H1 (cell line): Measurements from ENCODE around the gene BAZ2A. TPM values are rescaled to one million over a fixed set of nuclear protein-coding genes. Genes with fewer than 3 reads are reported as not detected.

Experiments
- CTCF ChIA-PET: fragments of 300-600 bp; sonication (Branson Sonifier 250); formaldehyde crosslinking; loops from one replicate; lab custom pipeline; 2021; ENCODE audit not compliant: partially characterized antibody; lab: Charles Lee
- POLR2A ChIA-PET: fragments of 300-600 bp; sonication (Branson Sonifier 250); formaldehyde crosslinking; loops from one replicate; lab custom pipeline; 2021; ENCODE audit warnings: inconsistent platforms; ENCODE audit not compliant: partially characterized antibody; lab: Charles Lee
- DNase-seq, 2 experiments: peaks; one replicate each; pipeline versions ENCODE4 v3.0.0 to v3.0.0-alpha.2; 2010 to 2022; ENCODE audit warnings: low spot score in 2 of 2, low read depth in 1 of 2, mixed read lengths in 1 of 2
- FAIRE-seq: peaks from 2 replicates; lab custom pipeline; 2011; peaks lifted over from hg19 to GRCh38; lab: Jason Lieb, UNC
- H2AFZ ChIP-seq: 2 replicates; pipeline ENCODE4 v1.8.1; 2012; ENCODE audit warnings: low read length, inconsistent platforms
- H2AK5ac ChIP-seq: 2 replicates; pipeline ENCODE4 v1.6.1; 2013; ENCODE audit warnings: low read depth, low read length
- H2BK120ac ChIP-seq: replicated peaks from 2 replicates; pipeline ENCODE3; 2013; ENCODE audit warnings: low read depth, low read length, inconsistent platforms
- H2BK12ac ChIP-seq: 2 replicates; pipeline ENCODE4 v1.6.1; 2013; ENCODE audit warnings: low read depth, low read length
- H2BK15ac ChIP-seq: 2 replicates; pipeline ENCODE4 v1.6.1; 2013; ENCODE audit warnings: low read length
- H2BK20ac ChIP-seq: 2 replicates; pipeline ENCODE4 v1.6.1; 2013; ENCODE audit warnings: low read length
- H2BK5ac ChIP-seq: 2 replicates; pipeline ENCODE4 v1.6.1; 2013; ENCODE audit warnings: low read depth, low read length
- H3K14ac ChIP-seq: 2 replicates; pipeline ENCODE4 v1.6.1; 2013; ENCODE audit warnings: inconsistent platforms; ENCODE audit not compliant: insufficient read length
- H3K18ac ChIP-seq: 2 replicates; pipeline ENCODE4 v1.6.1; 2013; ENCODE audit warnings: low read length; ENCODE audit errors: extremely low read depth
- H3K23ac ChIP-seq: 2 replicates; pipeline ENCODE4 v1.6.1; 2013; ENCODE audit warnings: inconsistent platforms; ENCODE audit not compliant: insufficient read length
- H3K23me2 ChIP-seq: 2 replicates; pipeline ENCODE4 v1.6.1; 2013; ENCODE audit warnings: low read depth, low read length
- H3K27ac ChIP-seq: 2 replicates; pipeline ENCODE4 v1.6.1; 2011; ENCODE audit warnings: low read depth, low read length, inconsistent platforms
- H3K27me3 ChIP-seq, 4 experiments: replicated peaks in 1 of 4; 1 replicate in 1 of 4; 2 replicates in 3 of 4; pipeline versions ENCODE4 v1.6.1 to v1.8.1; 2011 to 2013; ENCODE audit warnings: low read length in 3 of 4, mild to moderate bottlenecking in 3 of 4, inconsistent platforms in 2 of 4, mixed read lengths in 2 of 4, moderate library complexity in 1 of 4; ENCODE audit not compliant: control insufficient read depth in 3 of 4, insufficient read depth in 3 of 4; ENCODE audit errors: extremely low read depth in 1 of 4
- H3K36me3 ChIP-seq, 4 experiments: 2 replicates each; pipeline versions ENCODE4 v1.6.1 to v1.8.1; 2011 to 2013; ENCODE audit warnings: mild to moderate bottlenecking in 4 of 4, low read length in 3 of 4, moderate library complexity in 2 of 4, control low read depth in 1 of 4, inconsistent platforms in 1 of 4; ENCODE audit not compliant: insufficient read depth in 4 of 4, control insufficient read depth in 2 of 4
- H3K4ac ChIP-seq: replicated peaks from 2 replicates; pipeline ENCODE3; 2013; ENCODE audit warnings: low read length, low read depth, mixed read lengths, inconsistent platforms; ENCODE audit not compliant: insufficient read length
- H3K4me1 ChIP-seq, 4 experiments: replicated peaks in 1 of 4; 1 replicate in 1 of 4; 2 replicates in 3 of 4; pipeline versions ENCODE4 v1.6.1 to v1.8.1; 2011 to 2013; ENCODE audit warnings: low read length in 3 of 4, inconsistent platforms in 2 of 4, mixed read lengths in 1 of 4; ENCODE audit not compliant: insufficient read depth in 4 of 4, control insufficient read depth in 3 of 4
- H3K4me2 ChIP-seq, 2 experiments: 2 replicates each; pipeline versions ENCODE4 v1.6.1 to v1.8.1; 2011 to 2013; ENCODE audit warnings: low read depth in 2 of 2, low read length in 2 of 2, control low read depth in 1 of 2, inconsistent platforms in 1 of 2, mild to moderate bottlenecking in 1 of 2; ENCODE audit not compliant: insufficient read depth in 1 of 2
- H3K4me3 ChIP-seq, 4 experiments: fragments of 200-600, 300-600 bp in 1 of 4; sonication (generic), shearing (Covaris generic), sonication (Bioruptor Twin) in 1 of 4; 2 replicates each; pipeline versions ENCODE4 v1.5.1 to v1.8.1; 2011 to 2016; ENCODE audit warnings: low read length in 4 of 4, low read depth in 3 of 4, control low read depth in 2 of 4, inconsistent platforms in 2 of 4, mild to moderate bottlenecking in 2 of 4, mixed read lengths in 1 of 4, moderate library complexity in 1 of 4; ENCODE audit not compliant: insufficient read depth in 2 of 4; ENCODE audit errors: extremely low read depth in 1 of 4
- H3K56ac ChIP-seq: replicated peaks from 2 replicates; pipeline ENCODE3; 2013; ENCODE audit warnings: low read depth, mild to moderate bottlenecking, mixed read lengths, low read length, inconsistent platforms; ENCODE audit not compliant: insufficient read length
- H3K79me1 ChIP-seq: 2 replicates; pipeline ENCODE4 v1.6.1; 2013; ENCODE audit warnings: low read depth, low read length, control low read depth
- H3K79me2 ChIP-seq, 2 experiments: 2 replicates each; pipeline versions ENCODE4 v1.6.1 to v1.8.1; 2012 to 2013; ENCODE audit warnings: low read length in 2 of 2, mild to moderate bottlenecking in 2 of 2, inconsistent platforms in 1 of 2; ENCODE audit not compliant: insufficient read depth in 2 of 2, control insufficient read depth in 1 of 2
- H3K9ac ChIP-seq, 4 experiments: replicated peaks in 1 of 4; 1 replicate in 1 of 4; 2 replicates in 3 of 4; pipeline versions ENCODE4 v1.6.1 to v1.8.1; 2011 to 2013; ENCODE audit warnings: low read depth in 3 of 4, low read length in 3 of 4, control low read depth in 2 of 4, mild to moderate bottlenecking in 2 of 4, moderate library complexity in 2 of 4, inconsistent platforms in 1 of 4; ENCODE audit errors: extremely low read depth in 1 of 4
- H3K9me3 ChIP-seq, 2 experiments: 2 replicates each; pipeline versions ENCODE4 v1.6.1 to v1.8.1; 2012 to 2013; ENCODE audit warnings: mild to moderate bottlenecking in 2 of 2, moderate library complexity in 2 of 2, control low read depth in 1 of 2, inconsistent platforms in 1 of 2, low read depth in 1 of 2, low read length in 1 of 2, mixed read lengths in 1 of 2; ENCODE audit not compliant: insufficient read depth in 2 of 2
- H4K20me1 ChIP-seq, 2 experiments: replicated peaks in 1 of 2; 2 replicates each; pipeline versions ENCODE3 to v1.8.1; 2011 to 2013; ENCODE audit warnings: inconsistent platforms in 2 of 2, low read length in 2 of 2, mild to moderate bottlenecking in 1 of 2; ENCODE audit not compliant: insufficient read depth in 2 of 2, control insufficient read depth in 1 of 2
- H4K5ac ChIP-seq: 2 replicates; pipeline ENCODE4 v1.6.1; 2013; ENCODE audit warnings: low read length, low read depth, mixed read lengths, inconsistent platforms; ENCODE audit not compliant: insufficient read length
- H4K8ac ChIP-seq: 2 replicates; pipeline ENCODE4 v1.8.0; 2013; ENCODE audit warnings: mild to moderate bottlenecking, moderate library complexity, low read length, inconsistent platforms; ENCODE audit not compliant: insufficient read depth; ENCODE audit errors: extremely low read depth
- H4K91ac ChIP-seq: replicated peaks from 2 replicates; pipeline ENCODE3; 2013; ENCODE audit warnings: low read length, mixed read lengths, inconsistent platforms; ENCODE audit not compliant: insufficient read length
- BACH1 ChIP-seq: IDR thresholded peaks from 2 replicates; pipeline ENCODE4 v1.6.1; 2012; ENCODE audit warnings: low read length, improper control_type of control experiment
- E2F6 ChIP-seq: IDR thresholded peaks from 2 replicates; pipeline ENCODE4 v1.6.1; 2012; ENCODE audit warnings: inconsistent platforms
- EGR1 ChIP-seq: IDR thresholded peaks from 2 replicates; pipeline ENCODE4 v1.6.1; 2011; ENCODE audit warnings: low read depth, low read length, borderline replicate concordance
- HDAC2 ChIP-seq, 2 experiments: fragments of 300-600 bp in 1 of 2; sonication (generic) in 1 of 2; IDR thresholded peaks; 2 replicates each; pipeline ENCODE4 v1.6.1; 2011 to 2012; ENCODE audit warnings: low read depth in 2 of 2, low read length in 2 of 2, mild to moderate bottlenecking in 2 of 2, moderate library complexity in 2 of 2, borderline replicate concordance in 1 of 2, inconsistent platforms in 1 of 2
- SP1 ChIP-seq: IDR thresholded peaks from 2 replicates; pipeline ENCODE4 v1.6.1; 2011; ENCODE audit warnings: low read depth, low read length
- whole genome bisulfite sequencing, 2 experiments: shearing (Covaris generic) in 1 of 2; methylation state at CpG; one replicate each; pipeline versions ENCODE4 v1.1.6 to v1.1.7; 2013 to 2015; ENCODE audit warnings: low lambda C conversion rate in 2 of 2, mixed read lengths in 2 of 2, inconsistent platforms in 1 of 2, low coverage in 1 of 2, missing lambda C conversion rate in 1 of 2; ENCODE audit not compliant: insufficient replicate concordance in 2 of 2, insufficient coverage in 1 of 2, insufficient read length in 1 of 2; ENCODE audit errors: extremely low coverage in 1 of 2, missing lambda C conversion rate in 1 of 2; 5-methylcytosine and 5-hydroxymethylcytosine counted together
- polyA plus RNA-seq, 7 experiments: library from polyadenylated mRNA; depleted of rRNA in 3 of 7; stranded (reverse) in 5 of 7; unstranded in 2 of 7; fragments of >200 nt in 5 of 7; fragments of 200-250 nt in 2 of 7; gene quantifications; 1 replicate in 5 of 7; 2 replicates in 1 of 7; 4 replicates in 1 of 7; pipeline versions ENCODE4 v1.2.1 to v1.2.3, GENCODE V29; 2011 to 2013; ENCODE audit warnings: missing spikeins in 2 of 7, mixed read lengths in 2 of 7
- total RNA-seq: library from RNA; stranded (reverse); fragmentation: NEBNext Ultra II Directional; extraction: Animal tissue kit (Norgen Biotek cat#: 25700); gene quantifications from 2 replicates; pipeline ENCODE4 v1.2.1, GENCODE V29; 2021

BAZ2A gene
- total and polyA plus RNA-seq, 2 of the 8 experiments (the other 6 are each of a cell fraction or from before 2014, with no cell fraction given), result 52.0 to 110 TPM

- ChIA-PET CTCF (interaction anchor here (0.6 to 7.4 kb wide), 4 partner anchors 8 to 97 kb away, joined by 3 to 107 read pairs (median 6); partner anchors contain the start of gene ATP5F1B), POLR2A (interaction anchor here (1.0 to 5.8 kb wide), 4 partner anchors 13 to 91 kb away, joined by 3 to 60 read pairs (median 4); partner anchors contain the start of gene ATP5F1B)
- no peak overlapping the region for H2BK120ac ChIP-seq
- no peak overlapping the region for H4K91ac ChIP-seq
- H3K4ac ChIP-seq, result no peak overlapping the region
- no peaks in the 10 kb centered on the region for H3K9me3 ChIP-seq
- peak overlapping the region in 2 of 4 experiments; percentile 12 to 89; a peak in 4 of 8 replicates for H3K4me3 ChIP-seq
- TF ChIP-seq E2F6, result no peak
- peak; percentile 74; the same call in 1 of the 2 replicates for TF ChIP-seq SP1
- peak; percentile 58; the same call in 1 of the 2 replicates for TF ChIP-seq BACH1
- 0 out of 4 replicates have a peak, but pooled peaks of 1 of the 2 experiments have one; percentile 65 for TF ChIP-seq HDAC2 (IDR thresholded peaks at IDR 0.05; ENCODE audit: borderline replicate concordance in 1 of 2, low read depth in 2 of 2, low read length in 2 of 2)
- TF ChIP-seq EGR1, result peak; percentile 43; the same call in 1 of the 2 replicates
- 15% methylated on average over 9 of the region's 13 CpGs; no CpG with 5 or more reads in 1 of the 2 experiments for whole genome bisulfite sequencing, 2 experiments
- no peak overlapping the region for H4K8ac ChIP-seq
- H3K36me3 ChIP-seq, result no peaks in the 10 kb centered on the region
- H3K23me2 ChIP-seq, result peaks cover 23% of the 10 kb centered on the region
- no peaks in the 10 kb centered on the region for H3K79me1 ChIP-seq
- peak overlapping the region; percentile 98 to 99 for H3K4me2 ChIP-seq
- H4K20me1 ChIP-seq, result peaks cover 0 to 4% of the 10 kb centered on the region in 2 experiments
- H2BK15ac ChIP-seq, result peak overlapping the region; percentile 2; the same call in 1 of the 2 replicates
- H4K5ac ChIP-seq, result peak overlapping the region; percentile 0
- FAIRE-seq (no peak), DNase-seq (peak in 1 of 2 experiments; percentile 77)
- H3K56ac ChIP-seq, result no peak overlapping the region
- H3K27ac ChIP-seq, result no peak overlapping the region
- H3K23ac ChIP-seq, result no peak overlapping the region
- peak overlapping the region; percentile 78; the same call in 1 of the 2 replicates for H2BK12ac ChIP-seq
- peaks cover 9 to 40% of the 10 kb centered on the region in 2 experiments for H3K79me2 ChIP-seq
- H2AK5ac ChIP-seq, result 0 out of 2 replicates have a peak overlapping the region, but pooled peaks have one; percentile 20
- H3K9ac ChIP-seq, result no peak overlapping the region; a peak in 1 of 7 replicates
- peak overlapping the region; percentile 28; the same call in 1 of the 2 replicates for H3K18ac ChIP-seq
- H2BK5ac ChIP-seq, result peak overlapping the region; percentile 38; the same call in 1 of the 2 replicates
- H3K4me1 ChIP-seq, result peaks cover 14 to 44% (median 33%) of the 10 kb centered on the region in 4 experiments
- H3K14ac ChIP-seq, result no peak overlapping the region
- H2BK20ac ChIP-seq, result no peak overlapping the region
- no peaks in the 10 kb centered on the region for H3K27me3 ChIP-seq
- no peak overlapping the region for H2AFZ ChIP-seq
Measured at GRCh38 chr12:56631790-56632700, 1.9 kb upstream of the BAZ2A start.
